Stomach smooth muscle (tissue), 2 donors: ENCODE results near the gene ABCC3.

Experiments
- H3K27ac ChIP-seq: one replicate; pipeline ENCODE4 v1.7.0; 2013; ENCODE audit warnings: mild to moderate bottlenecking, low read length, inconsistent platforms
- H3K27me3 ChIP-seq, 2 donors: one replicate each; pipeline ENCODE4 v1.7.0; 2013; ENCODE audit warnings: low read length in 2 of 2; ENCODE audit not compliant: insufficient read depth in 2 of 2, control insufficient read depth in 1 of 2
- H3K36me3 ChIP-seq, 2 donors: one replicate each; pipeline ENCODE4 v1.7.0; 2013; ENCODE audit warnings: low read length in 2 of 2; ENCODE audit not compliant: control insufficient read depth in 2 of 2, insufficient read depth in 2 of 2
- H3K4me1 ChIP-seq: one replicate; pipeline ENCODE4 v1.7.0; 2013; ENCODE audit warnings: low read length; ENCODE audit not compliant: control insufficient read depth, insufficient read depth
- H3K4me3 ChIP-seq, 2 donors: one replicate each; pipeline ENCODE4 v1.7.0; 2013; ENCODE audit warnings: low read length in 2 of 2
- H3K9ac ChIP-seq, 2 donors: one replicate each; pipeline ENCODE4 v1.7.0; 2013; ENCODE audit warnings: low read length in 2 of 2, mild to moderate bottlenecking in 1 of 2
- H3K9me3 ChIP-seq, 2 donors: one replicate each; pipeline ENCODE4 v1.7.0; 2013; ENCODE audit warnings: low read length in 2 of 2; ENCODE audit not compliant: control insufficient read depth in 2 of 2
- donor health status: healthy.
- donor health status: Pancreatic carcinoma.

Gene ABCC3

GRCh38 chr17:50649042-50649908 is 14.6 kb downstream of the ABCC3 start:
- Histone ChIP-seq H3K27me3 (no peaks in the 10 kb centered on the region), H3K36me3 (no peaks in the 10 kb centered on the region), H3K4me1 (no peaks in the 10 kb centered on the region), H3K9ac (no peak overlapping the region), H3K9me3 (no peaks in the 10 kb centered on the region), H3K27ac (no peak overlapping the region), H3K4me3 (no peak overlapping the region)

GRCh38 chr17:50651661-50652060 is 17.0 kb downstream of the ABCC3 start:
- H3K36me3 ChIP-seq, result no peaks in the 10 kb centered on the region
- no peaks in the 10 kb centered on the region for H3K4me1 ChIP-seq
- no peak overlapping the region for H3K27ac ChIP-seq
- H3K4me3 ChIP-seq, result no peak overlapping the region
- H3K9me3 ChIP-seq, result no peaks in the 10 kb centered on the region
- no peak overlapping the region for H3K9ac ChIP-seq
- H3K27me3 ChIP-seq, result no peaks in the 10 kb centered on the region

- no peaks in the 10 kb centered on the region for H3K9me3 ChIP-seq
- no peak overlapping the region for H3K27ac ChIP-seq
- no peak overlapping the region for H3K9ac ChIP-seq
Measured at GRCh38 chr17:50653738-50654137, 19.1 kb downstream of the ABCC3 start.

GRCh38 chr17:50656509-50656908 is 21.8 kb downstream of the ABCC3 start:
- no peaks in the 10 kb centered on the region for H3K36me3 ChIP-seq
- no peak overlapping the region for H3K4me3 ChIP-seq
- peaks cover 18% of the 10 kb centered on the region for H3K4me1 ChIP-seq
- H3K9ac ChIP-seq, result no peak overlapping the region
- no peaks in the 10 kb centered on the region for H3K9me3 ChIP-seq
- H3K27ac ChIP-seq, result no peak overlapping the region
- no peaks in the 10 kb centered on the region for H3K27me3 ChIP-seq

More at GRCh38 chr17:50653738-50654137, 19.1 kb downstream of the ABCC3 start:
- Histone ChIP-seq H3K4me3 (no peak overlapping the region), H3K36me3 (no peaks in the 10 kb centered on the region), H3K4me1 (no peaks in the 10 kb centered on the region), H3K27me3 (no peaks in the 10 kb centered on the region)

GRCh38 chr17:50657054-50657453 is 22.4 kb downstream of the ABCC3 start:
- no peak overlapping the region for H3K27ac ChIP-seq
- H3K36me3 ChIP-seq, result no peaks in the 10 kb centered on the region
- no peak overlapping the region for H3K9ac ChIP-seq

GRCh38 chr17:50657627-50658026 is 22.9 kb downstream of the ABCC3 start:
- Histone ChIP-seq H3K27ac (no peak overlapping the region), H3K36me3 (no peaks in the 10 kb centered on the region), H3K9ac (no peak overlapping the region), H3K27me3 (no peaks in the 10 kb centered on the region), H3K4me3 (no peak overlapping the region), H3K4me1 (peaks cover 26% of the 10 kb centered on the region), H3K9me3 (no peaks in the 10 kb centered on the region)

More at GRCh38 chr17:50657054-50657453, 22.4 kb downstream of the ABCC3 start:
- Histone ChIP-seq H3K4me1 (peaks cover 23% of the 10 kb centered on the region), H3K4me3 (no peak overlapping the region), H3K27me3 (no peaks in the 10 kb centered on the region), H3K9me3 (no peaks in the 10 kb centered on the region)

GRCh38 chr17:50658616-50659015 is 23.9 kb downstream of the ABCC3 start:
- no peak overlapping the region for H3K9ac ChIP-seq

GRCh38 chr17:50659179-50659578 is 24.5 kb downstream of the ABCC3 start:
- no peaks in the 10 kb centered on the region for H3K27me3 ChIP-seq
- no peaks in the 10 kb centered on the region for H3K36me3 ChIP-seq
- no peaks in the 10 kb centered on the region for H3K9me3 ChIP-seq
- H3K9ac ChIP-seq, result no peak overlapping the region
- peaks cover 26% of the 10 kb centered on the region for H3K4me1 ChIP-seq
- no peak overlapping the region for H3K4me3 ChIP-seq
- H3K27ac ChIP-seq, result no peak overlapping the region

More at GRCh38 chr17:50658616-50659015, 23.9 kb downstream of the ABCC3 start:
- H3K27me3 ChIP-seq, result no peaks in the 10 kb centered on the region
- H3K4me3 ChIP-seq, result no peak overlapping the region
- H3K4me1 ChIP-seq, result peaks cover 26% of the 10 kb centered on the region
- no peaks in the 10 kb centered on the region for H3K36me3 ChIP-seq
- no peak overlapping the region for H3K27ac ChIP-seq
- no peaks in the 10 kb centered on the region for H3K9me3 ChIP-seq

GRCh38 chr17:50660042-50660886 is 25.6 kb downstream of the ABCC3 start:
- Histone ChIP-seq H3K9ac (peak overlapping the region in 1 of 2 donors; percentile 13), H3K9me3 (no peaks in the 10 kb centered on the region), H3K27me3 (no peaks in the 10 kb centered on the region), H3K4me3 (no peak overlapping the region), H3K4me1 (peaks cover 26% of the 10 kb centered on the region), H3K36me3 (no peaks in the 10 kb centered on the region), H3K27ac (no peak overlapping the region)

- no peak overlapping the region for H3K4me3 ChIP-seq
- H3K9ac ChIP-seq, result no peak overlapping the region
- H3K9me3 ChIP-seq, result no peaks in the 10 kb centered on the region
- H3K4me1 ChIP-seq, result peaks cover 26% of the 10 kb centered on the region
- no peaks in the 10 kb centered on the region for H3K36me3 ChIP-seq
- no peaks in the 10 kb centered on the region for H3K27me3 ChIP-seq
- no peak overlapping the region for H3K27ac ChIP-seq
Measured at GRCh38 chr17:50660887-50661345, 26.2 kb downstream of the ABCC3 start.
